Measurements from ENCODE around the gene VBP1.
A peak's percentile ranks its signal among the peaks of the same experiment; 100 is the strongest.
"Not testable (repeated sequence)": the region's sequence is repeated elsewhere in the genome, so short reads cannot be mapped to it uniquely, and the experiment has no call there.

Gene VBP1

DNA sequence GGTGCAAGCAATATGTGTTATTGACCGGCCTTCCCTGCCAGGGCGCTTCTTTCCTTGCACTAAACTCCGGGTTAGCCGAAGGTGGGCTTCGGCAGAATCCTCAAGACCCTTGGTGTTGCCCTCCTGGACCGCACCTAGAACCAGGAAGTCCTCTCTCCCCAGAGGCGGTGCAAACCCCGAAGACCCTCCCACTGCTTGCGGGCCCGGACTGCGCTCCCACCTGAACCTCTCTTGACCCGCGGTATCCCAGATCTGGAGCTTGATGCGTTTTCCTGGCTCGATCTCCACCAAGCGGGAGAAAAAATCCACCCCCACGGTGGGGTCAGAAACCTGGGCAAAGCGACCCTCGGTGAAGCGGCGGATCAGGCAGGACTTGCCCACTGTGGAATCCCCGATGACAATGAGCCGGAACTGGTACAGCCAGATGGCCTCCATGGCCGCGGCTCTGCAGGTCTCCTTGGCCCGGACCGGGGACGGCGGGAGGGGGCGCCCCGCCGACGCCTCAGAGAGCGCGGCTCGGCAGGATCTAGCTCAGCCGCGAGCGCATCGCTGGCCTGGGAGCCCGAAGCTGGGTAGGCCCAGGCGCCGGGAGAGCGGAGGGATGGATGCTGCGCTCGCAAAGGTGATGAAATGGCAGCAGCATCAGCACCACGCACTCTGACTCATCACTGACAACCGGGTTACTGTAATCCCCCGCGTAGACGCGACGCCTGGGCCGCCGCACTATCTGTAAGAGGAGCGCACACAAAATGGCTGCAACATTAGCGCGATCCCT lies 47.8 kb downstream of the VBP1 start, which contains the start of gene RAB39B:
RAB39B (minus strand) TSS at position 638 of the 775 bp plus-strand sequence; CDS start at position 435, 203 bp downstream.
- DNase-seq (ENCODE audit: low spot score): peak; percentile 59

DNA sequence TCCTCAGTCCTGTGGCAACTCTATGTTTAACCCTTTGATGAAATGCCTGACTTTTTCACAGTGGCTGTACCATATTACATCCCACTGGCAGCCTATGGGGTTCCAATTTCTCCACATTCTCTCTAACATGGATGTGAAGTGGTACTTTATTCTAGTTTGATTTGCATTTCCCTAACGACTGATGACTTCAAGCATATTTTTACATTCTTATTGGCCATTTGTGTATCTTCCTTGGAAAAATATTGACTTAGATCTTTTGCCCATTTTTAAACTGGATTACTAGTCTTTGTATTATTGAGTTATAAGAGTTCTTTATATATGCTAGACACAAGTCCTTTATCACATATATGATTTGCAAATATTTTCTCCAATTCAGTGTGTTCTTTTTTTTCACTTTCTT lies 50.2 kb downstream of the VBP1 start:
- no peak for DNase-seq (ENCODE audit: low spot score)

GRCh38 chrX:155267995-155268394 lies 51.7 kb downstream of the VBP1 start:
- DNase-seq (ENCODE audit: low spot score): not testable (repeated sequence)

- no peak for DNase-seq (ENCODE audit: low spot score)
These were observed 54.7 kb downstream of the VBP1 start for GRCh38 chrX:155270969-155271368.

DNA sequence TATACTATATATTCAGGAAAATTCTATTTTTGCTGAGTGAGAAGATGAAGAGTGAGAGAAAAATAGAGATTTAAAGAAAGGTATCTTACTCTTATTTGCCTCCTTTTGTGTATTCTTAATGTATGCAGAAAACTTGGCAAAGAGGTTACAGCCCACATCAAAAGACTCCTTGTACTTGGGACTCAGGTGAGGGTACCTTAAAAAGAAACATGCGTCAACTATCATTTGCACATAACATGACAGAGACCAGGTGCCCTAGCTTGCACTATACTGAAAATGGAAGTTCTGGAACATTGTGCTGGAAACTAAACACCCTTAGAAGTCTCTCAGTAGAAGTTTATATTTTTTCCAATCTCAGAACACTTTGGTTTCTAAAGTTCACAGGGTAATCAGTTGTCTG lies 63.6 kb downstream of the VBP1 start:
- DNase-seq (ENCODE audit: low spot score): no peak
